OCI-LY7 (cell line): ENCODE results near the gene HBA2.

Experiments used
- CTCF ChIP-seq: fragments of 200-600 bp; sonication (generic); conservative IDR thresholded peaks from 2 replicates; pipeline ENCODE4 v1.5.1; 2014; ENCODE audit warnings: mild to moderate bottlenecking, antibody characterized with exemption, low read length, moderate library complexity, mixed read lengths
- EZH2phosphoT487 ChIP-seq: fragments of 200-600 bp; sonication (generic); IDR thresholded peaks from 2 replicates; pipeline ENCODE4 v1.6.1; 2018; ENCODE audit warnings: low read depth, borderline replicate concordance, mild to moderate bottlenecking, mixed run types, antibody characterized with exemption, low read length, moderate library complexity, mixed read lengths

GRCh38 chr16:155031-155398 is 17.7 kb upstream of the HBA2 start:
- TF ChIP-seq CTCF (no peak), EZH2phosphoT487 (no peak)
